Mesothelial cell of epicardium (in vitro differentiated cells): ENCODE measurements around the gene MMP11. TPM values are rescaled to one million over a fixed set of nuclear protein-coding genes. Genes with fewer than 3 reads are reported as not detected.
A peak's percentile ranks its signal among the peaks of the same experiment; 100 is the strongest.

Source experiments
- DNase-seq, 2 experiments: peaks; one replicate each; pipeline ENCODE4 v3.0.0; 2021; ENCODE audit warnings: low spot score in 2 of 2; ENCODE audit not compliant: unreplicated experiment in 2 of 2
- H3K27ac Mint-ChIP-seq: 2 replicates; pipeline ENCODE4 v1.8.0; 2021; ENCODE audit warnings: mixed read lengths
- H3K27me3 Mint-ChIP-seq: 2 replicates; pipeline ENCODE4 v1.8.0; 2021; ENCODE audit warnings: low read depth, mixed read lengths
- H3K36me3 Mint-ChIP-seq: 2 replicates; pipeline ENCODE4 v1.8.0; 2021; ENCODE audit warnings: mixed read lengths
- H3K4me1 Mint-ChIP-seq: 2 replicates; pipeline ENCODE4 v1.8.0; 2021; ENCODE audit warnings: mixed read lengths
- H3K4me3 Mint-ChIP-seq: 2 replicates; pipeline ENCODE4 v1.8.0; 2021; ENCODE audit warnings: mild to moderate bottlenecking, moderate library complexity, mixed read lengths
- H3K9me3 Mint-ChIP-seq: 2 replicates; pipeline ENCODE4 v1.8.0; 2021; ENCODE audit warnings: mixed read lengths
- total RNA-seq: library from RNA; stranded (reverse); gene quantifications from 3 replicates; pipeline ENCODE4 v1.2.1, GENCODE V29; 2021
- TF ChIP-seq, protein P1 (sequence below): fragments of 200-600 bp; sonication (generic); IDR thresholded peaks from one replicate; pipeline ENCODE4 v1.5.0; 2021; ENCODE audit warnings: antibody characterized with exemption; ENCODE audit not compliant: unreplicated experiment

Gene MMP11
- total RNA-seq, 1 donor from 2014 or later: 566 TPM

DNA sequence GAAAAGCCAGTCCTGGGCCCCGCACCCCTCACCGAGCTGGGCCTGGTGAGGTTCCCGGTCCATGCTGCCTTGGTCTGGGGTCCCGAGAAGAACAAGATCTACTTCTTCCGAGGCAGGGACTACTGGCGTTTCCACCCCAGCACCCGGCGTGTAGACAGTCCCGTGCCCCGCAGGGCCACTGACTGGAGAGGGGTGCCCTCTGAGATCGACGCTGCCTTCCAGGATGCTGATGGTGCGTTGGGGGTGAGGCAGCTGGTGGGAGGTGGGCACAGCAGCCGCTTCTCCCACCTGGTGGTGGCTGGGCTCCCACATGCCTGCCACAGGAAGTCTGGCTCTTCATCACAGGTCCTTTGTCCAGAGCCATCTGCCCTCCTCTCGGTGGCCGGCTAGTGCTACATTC, 9.6 kb downstream of the MMP11 start:
- peaks cover 9% of the 10 kb centered on the region for H3K36me3 Mint-ChIP-seq
- no peak overlapping the region for H3K27ac Mint-ChIP-seq
- TF ChIP-seq, protein P1, sequence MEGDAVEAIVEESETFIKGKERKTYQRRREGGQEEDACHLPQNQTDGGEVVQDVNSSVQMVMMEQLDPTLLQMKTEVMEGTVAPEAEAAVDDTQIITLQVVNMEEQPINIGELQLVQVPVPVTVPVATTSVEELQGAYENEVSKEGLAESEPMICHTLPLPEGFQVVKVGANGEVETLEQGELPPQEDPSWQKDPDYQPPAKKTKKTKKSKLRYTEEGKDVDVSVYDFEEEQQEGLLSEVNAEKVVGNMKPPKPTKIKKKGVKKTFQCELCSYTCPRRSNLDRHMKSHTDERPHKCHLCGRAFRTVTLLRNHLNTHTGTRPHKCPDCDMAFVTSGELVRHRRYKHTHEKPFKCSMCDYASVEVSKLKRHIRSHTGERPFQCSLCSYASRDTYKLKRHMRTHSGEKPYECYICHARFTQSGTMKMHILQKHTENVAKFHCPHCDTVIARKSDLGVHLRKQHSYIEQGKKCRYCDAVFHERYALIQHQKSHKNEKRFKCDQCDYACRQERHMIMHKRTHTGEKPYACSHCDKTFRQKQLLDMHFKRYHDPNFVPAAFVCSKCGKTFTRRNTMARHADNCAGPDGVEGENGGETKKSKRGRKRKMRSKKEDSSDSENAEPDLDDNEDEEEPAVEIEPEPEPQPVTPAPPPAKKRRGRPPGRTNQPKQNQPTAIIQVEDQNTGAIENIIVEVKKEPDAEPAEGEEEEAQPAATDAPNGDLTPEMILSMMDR: no peak
- peaks cover 12% of the 10 kb centered on the region for H3K4me1 Mint-ChIP-seq
- DNase-seq: no peak
- no peaks in the 10 kb centered on the region for H3K9me3 Mint-ChIP-seq
- no peaks in the 10 kb centered on the region for H3K27me3 Mint-ChIP-seq
- H3K4me3 Mint-ChIP-seq: no peak overlapping the region

GRCh38 chr22:23782703-23783102, 10.1 kb downstream of the MMP11 start:
- TF ChIP-seq, protein P1: no peak

DNA sequence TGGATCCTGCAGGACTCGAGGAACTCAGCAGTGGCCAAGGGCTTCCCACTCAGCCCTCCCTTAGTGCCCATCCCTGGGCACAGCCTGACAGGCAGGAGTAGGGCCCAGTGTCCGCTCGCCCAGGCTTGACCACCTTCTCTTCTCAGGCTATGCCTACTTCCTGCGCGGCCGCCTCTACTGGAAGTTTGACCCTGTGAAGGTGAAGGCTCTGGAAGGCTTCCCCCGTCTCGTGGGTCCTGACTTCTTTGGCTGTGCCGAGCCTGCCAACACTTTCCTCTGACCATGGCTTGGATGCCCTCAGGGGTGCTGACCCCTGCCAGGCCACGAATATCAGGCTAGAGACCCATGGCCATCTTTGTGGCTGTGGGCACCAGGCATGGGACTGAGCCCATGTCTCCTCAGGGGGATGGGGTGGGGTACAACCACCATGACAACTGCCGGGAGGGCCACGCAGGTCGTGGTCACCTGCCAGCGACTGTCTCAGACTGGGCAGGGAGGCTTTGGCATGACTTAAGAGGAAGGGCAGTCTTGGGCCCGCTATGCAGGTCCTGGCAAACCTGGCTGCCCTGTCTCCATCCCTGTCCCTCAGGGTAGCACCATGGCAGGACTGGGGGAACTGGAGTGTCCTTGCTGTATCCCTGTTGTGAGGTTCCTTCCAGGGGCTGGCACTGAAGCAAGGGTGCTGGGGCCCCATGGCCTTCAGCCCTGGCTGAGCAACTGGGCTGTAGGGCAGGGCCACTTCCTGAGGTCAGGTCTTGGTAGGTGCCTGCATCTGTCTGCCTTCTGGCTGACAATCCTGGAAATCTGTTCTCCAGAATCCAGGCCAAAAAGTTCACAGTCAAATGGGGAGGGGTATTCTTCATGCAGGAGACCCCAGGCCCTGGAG, 10.9 kb downstream of the MMP11 start:
- Mint-ChIP-seq H3K4me3 (no peak overlapping the region), H3K9me3 (no peaks in the 10 kb centered on the region), H3K4me1 (peaks cover 22% of the 10 kb centered on the region)

More at GRCh38 chr22:23782703-23783102, 10.1 kb downstream of the MMP11 start:
- Mint-ChIP-seq H3K27me3 (no peaks in the 10 kb centered on the region), H3K27ac (no peak overlapping the region), H3K36me3 (peaks cover 9% of the 10 kb centered on the region), H3K9me3 (no peaks in the 10 kb centered on the region), H3K4me3 (no peak overlapping the region), H3K4me1 (peaks cover 15% of the 10 kb centered on the region)
- no peak for DNase-seq

GRCh38 chr22:23784215-23784732, 11.6 kb downstream of the MMP11 start:
- Mint-ChIP-seq H3K9me3 (no peaks in the 10 kb centered on the region), H3K36me3 (peaks cover 9% of the 10 kb centered on the region), H3K4me1 (peaks cover 25% of the 10 kb centered on the region), H3K4me3 (no peak overlapping the region), H3K27me3 (no peaks in the 10 kb centered on the region), H3K27ac (peak overlapping the region; percentile 30)
- DNase-seq: no peak
- TF ChIP-seq, protein P1: no peak

More for the DNA sequence above, 10.9 kb downstream of the MMP11 start:
- no peak for DNase-seq
- TF ChIP-seq, protein P1: no peak
- Mint-ChIP-seq H3K36me3 (peaks cover 9% of the 10 kb centered on the region), H3K27ac (no peak overlapping the region), H3K27me3 (no peaks in the 10 kb centered on the region)

DNA sequence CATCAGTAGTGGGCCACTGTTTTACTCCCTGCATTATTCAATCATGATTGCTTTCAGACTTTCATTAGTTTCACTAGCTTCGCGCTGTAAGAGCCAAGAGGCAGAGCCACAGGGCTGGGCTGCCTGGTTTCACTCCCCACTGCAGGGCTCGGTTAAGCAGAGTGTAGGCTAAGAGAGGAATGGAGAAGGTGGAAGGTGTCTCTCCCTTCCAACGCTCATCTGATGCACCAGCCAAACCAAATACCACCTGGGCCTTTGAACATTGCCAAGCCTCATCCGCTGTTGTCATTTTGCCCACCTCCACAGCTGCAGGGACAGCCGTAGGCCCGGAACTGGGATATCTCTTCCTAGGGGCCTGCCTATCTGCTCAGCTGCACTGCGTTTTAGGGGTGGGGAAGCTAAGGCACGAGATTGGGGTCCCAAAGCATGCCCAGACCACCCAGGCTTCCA, 13.6 kb downstream of the MMP11 start:
- DNase-seq: no peak
- H3K36me3 Mint-ChIP-seq: peaks cover 4% of the 10 kb centered on the region
- H3K9me3 Mint-ChIP-seq: no peaks in the 10 kb centered on the region
- peaks cover 33% of the 10 kb centered on the region for H3K4me1 Mint-ChIP-seq
- no peaks in the 10 kb centered on the region for H3K27me3 Mint-ChIP-seq
- TF ChIP-seq, protein P1: no peak
- peak overlapping the region; percentile 97 for H3K27ac Mint-ChIP-seq
- H3K4me3 Mint-ChIP-seq: peak overlapping the region; percentile 80
